ENCODE results near the gene PLXNA1.

PLXNA1 gene

GRCh38 chr3:126947429-126947828 is 35.5 kb upstream of the PLXNA1 start:
- DNase-seq, result no peak
- Histone ChIP-seq H2AFZ (ENCODE audit: low read depth, low read length) (no peak overlapping the region), H3K9me3 (ENCODE audit: insufficient read depth, low read length, severe bottlenecking) (no peaks in the 10 kb centered on the region), H3K27me3 (ENCODE audit: insufficient read depth, low read length, poor library complexity) (no peaks in the 10 kb centered on the region), H3K79me2 (ENCODE audit: insufficient read depth, low read length) (no peaks in the 10 kb centered on the region), H3K9ac (ENCODE audit: low read depth, low read length) (no peak overlapping the region), H3K27ac (ENCODE audit: low read length) (no peak overlapping the region), H3K4me2 (ENCODE audit: insufficient read depth, low read length) (no peak overlapping the region), H4K20me1 (ENCODE audit: insufficient read depth, low read length) (0 out of 2 replicates have a peak, but pooled peaks cover 4% of the 10 kb centered on the region), H3K36me3 (ENCODE audit: insufficient read depth, low read length) (peaks cover 9% of the 10 kb centered on the region), H3K4me1 (ENCODE audit: insufficient read depth, low read length) (no peaks in the 10 kb centered on the region), H3K4me3 (ENCODE audit: low read depth in 1 of 2, low read length in 2 of 2) (no peak overlapping the region)
- TF ChIP-seq CTCF (IDR thresholded peaks at IDR 0.05; ENCODE audit: borderline replicate concordance, extremely low read depth, low read length, poor library complexity, severe bottlenecking) (no peak), EZH2 (IDR thresholded peaks at IDR 0.05; ENCODE audit: borderline replicate concordance, low read depth, low read length, severe bottlenecking) (no peak)
- ATAC-seq (ENCODE audit: insufficient read depth, low read depth), result no peak

- H3K36me3 ChIP-seq (ENCODE audit: insufficient read depth, low read length), result peaks cover 9% of the 10 kb centered on the region
- no peak overlapping the region for H3K9ac ChIP-seq (ENCODE audit: low read depth, low read length)
- H3K27ac ChIP-seq (ENCODE audit: low read length), result no peak overlapping the region
- H3K27me3 ChIP-seq (ENCODE audit: insufficient read depth, low read length, poor library complexity), result no peaks in the 10 kb centered on the region
- no peaks in the 10 kb centered on the region for H3K79me2 ChIP-seq (ENCODE audit: insufficient read depth, low read length)
- 0 out of 2 replicates have a peak, but pooled peaks cover under 1% of the 10 kb centered on the region for H4K20me1 ChIP-seq (ENCODE audit: insufficient read depth, low read length)
- no peak for DNase-seq
- ATAC-seq (ENCODE audit: insufficient read depth, low read depth), result no peak
- TF ChIP-seq EZH2 (IDR thresholded peaks at IDR 0.05; ENCODE audit: borderline replicate concordance, low read depth, low read length, severe bottlenecking) (no peak), CTCF (IDR thresholded peaks at IDR 0.05; ENCODE audit: borderline replicate concordance, extremely low read depth, low read length, poor library complexity, severe bottlenecking) (no peak)
- no peak overlapping the region for H2AFZ ChIP-seq (ENCODE audit: low read depth, low read length)
- no peak overlapping the region for H3K4me2 ChIP-seq (ENCODE audit: insufficient read depth, low read length)
- H3K4me1 ChIP-seq (ENCODE audit: insufficient read depth, low read length), result no peaks in the 10 kb centered on the region
- H3K9me3 ChIP-seq (ENCODE audit: insufficient read depth, low read length, severe bottlenecking), result no peaks in the 10 kb centered on the region
- no peak overlapping the region for H3K4me3 ChIP-seq (ENCODE audit: low read depth in 1 of 2, low read length in 2 of 2)
Measured at GRCh38 chr3:126948980-126949535, 33.9 kb upstream of the PLXNA1 start.

GRCh38 chr3:126951561-126951960 is 31.4 kb upstream of the PLXNA1 start:
- H2AFZ ChIP-seq (ENCODE audit: low read depth, low read length), result no peak overlapping the region
- peaks cover 9% of the 10 kb centered on the region for H3K36me3 ChIP-seq (ENCODE audit: insufficient read depth, low read length)
- H3K4me2 ChIP-seq (ENCODE audit: insufficient read depth, low read length), result no peak overlapping the region
- H3K9ac ChIP-seq (ENCODE audit: low read depth, low read length), result no peak overlapping the region
- ATAC-seq (ENCODE audit: insufficient read depth, low read depth) (no peak), DNase-seq (no peak)
- H4K20me1 ChIP-seq (ENCODE audit: insufficient read depth, low read length), result no peaks in the 10 kb centered on the region
- H3K4me3 ChIP-seq (ENCODE audit: low read depth in 1 of 2, low read length in 2 of 2), result no peak overlapping the region
- no peaks in the 10 kb centered on the region for H3K4me1 ChIP-seq (ENCODE audit: insufficient read depth, low read length)
- no peak for TF ChIP-seq CTCF (IDR thresholded peaks at IDR 0.05; ENCODE audit: borderline replicate concordance, extremely low read depth, low read length, poor library complexity, severe bottlenecking)
- no peak for TF ChIP-seq EZH2 (IDR thresholded peaks at IDR 0.05; ENCODE audit: borderline replicate concordance, low read depth, low read length, severe bottlenecking)
- H3K27ac ChIP-seq (ENCODE audit: low read length), result no peak overlapping the region
- no peaks in the 10 kb centered on the region for H3K79me2 ChIP-seq (ENCODE audit: insufficient read depth, low read length)
- no peaks in the 10 kb centered on the region for H3K27me3 ChIP-seq (ENCODE audit: insufficient read depth, low read length, poor library complexity)
- no peaks in the 10 kb centered on the region for H3K9me3 ChIP-seq (ENCODE audit: insufficient read depth, low read length, severe bottlenecking)

All from DND-41 (cell line).